Choroid plexus epithelial cell (primary cell): ENCODE measurements around the gene INCENP.

ENCODE experiments used
- DNase-seq: peaks from one replicate; pipeline ENCODE4 v3.0.0-alpha.2; 2010; ENCODE audit warnings: low read depth
- H3K4me3 ChIP-seq: 2 replicates; pipeline ENCODE4 v1.5.1; 2011; ENCODE audit warnings: low read depth, mild to moderate bottlenecking, control low read depth, low read length, moderate library complexity
- TF ChIP-seq, protein P1 (sequence below): conservative IDR thresholded peaks from 2 replicates; pipeline ENCODE4 v1.5.1; 2011; ENCODE audit warnings: low read depth, mild to moderate bottlenecking, control low read depth, inconsistent platforms, low read length, moderate library complexity

INCENP gene

DNA sequence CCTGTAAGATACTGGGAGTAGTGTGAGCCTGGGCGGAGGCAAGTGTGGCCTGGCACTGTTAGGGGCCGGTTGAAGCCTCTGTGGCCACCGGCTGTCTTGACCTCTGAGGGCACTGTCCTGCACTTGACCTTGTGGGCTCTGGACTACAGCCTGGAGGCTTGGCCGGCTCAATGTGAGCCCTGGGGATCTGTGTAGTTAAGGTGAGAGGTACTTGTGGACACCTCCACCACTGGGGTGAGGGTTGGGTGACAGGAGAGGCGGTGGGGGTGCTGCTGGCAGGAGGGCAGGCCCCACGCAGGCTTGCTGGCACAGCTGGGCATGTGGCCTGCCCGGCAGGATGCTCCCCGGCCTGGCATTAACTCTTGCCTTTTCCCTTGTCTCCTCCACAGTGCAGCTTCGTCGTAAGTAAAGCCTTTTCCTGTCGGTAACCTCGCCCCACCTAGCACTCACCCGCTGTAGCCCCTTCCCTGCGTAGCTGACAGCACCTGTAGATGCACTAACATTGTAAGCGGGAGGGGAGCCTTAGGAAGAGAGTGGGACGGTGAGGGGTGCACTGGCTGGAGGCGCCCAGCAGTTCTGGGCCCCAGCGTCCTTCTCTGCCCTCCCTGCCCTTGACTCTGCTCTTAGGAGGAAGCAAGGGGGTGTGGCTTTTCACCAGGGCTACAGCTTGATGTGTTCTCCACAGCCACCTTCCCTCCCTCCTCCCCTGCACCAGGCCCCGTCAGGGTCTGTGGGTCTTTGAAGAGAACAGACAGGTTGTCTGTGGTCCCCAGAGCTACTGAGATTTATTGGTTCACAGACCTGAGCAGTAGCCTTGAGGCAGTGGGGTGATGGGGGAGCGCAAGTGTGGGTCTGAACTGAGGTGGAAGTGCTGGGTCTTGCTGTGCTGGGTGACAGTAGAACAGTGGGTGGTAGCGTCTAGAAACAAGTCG lies 17.6 kb downstream of the INCENP start:
- no peak overlapping the region for H3K4me3 ChIP-seq
- DNase-seq: no peak
- TF ChIP-seq, protein P1, sequence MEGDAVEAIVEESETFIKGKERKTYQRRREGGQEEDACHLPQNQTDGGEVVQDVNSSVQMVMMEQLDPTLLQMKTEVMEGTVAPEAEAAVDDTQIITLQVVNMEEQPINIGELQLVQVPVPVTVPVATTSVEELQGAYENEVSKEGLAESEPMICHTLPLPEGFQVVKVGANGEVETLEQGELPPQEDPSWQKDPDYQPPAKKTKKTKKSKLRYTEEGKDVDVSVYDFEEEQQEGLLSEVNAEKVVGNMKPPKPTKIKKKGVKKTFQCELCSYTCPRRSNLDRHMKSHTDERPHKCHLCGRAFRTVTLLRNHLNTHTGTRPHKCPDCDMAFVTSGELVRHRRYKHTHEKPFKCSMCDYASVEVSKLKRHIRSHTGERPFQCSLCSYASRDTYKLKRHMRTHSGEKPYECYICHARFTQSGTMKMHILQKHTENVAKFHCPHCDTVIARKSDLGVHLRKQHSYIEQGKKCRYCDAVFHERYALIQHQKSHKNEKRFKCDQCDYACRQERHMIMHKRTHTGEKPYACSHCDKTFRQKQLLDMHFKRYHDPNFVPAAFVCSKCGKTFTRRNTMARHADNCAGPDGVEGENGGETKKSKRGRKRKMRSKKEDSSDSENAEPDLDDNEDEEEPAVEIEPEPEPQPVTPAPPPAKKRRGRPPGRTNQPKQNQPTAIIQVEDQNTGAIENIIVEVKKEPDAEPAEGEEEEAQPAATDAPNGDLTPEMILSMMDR: no peak

DNA sequence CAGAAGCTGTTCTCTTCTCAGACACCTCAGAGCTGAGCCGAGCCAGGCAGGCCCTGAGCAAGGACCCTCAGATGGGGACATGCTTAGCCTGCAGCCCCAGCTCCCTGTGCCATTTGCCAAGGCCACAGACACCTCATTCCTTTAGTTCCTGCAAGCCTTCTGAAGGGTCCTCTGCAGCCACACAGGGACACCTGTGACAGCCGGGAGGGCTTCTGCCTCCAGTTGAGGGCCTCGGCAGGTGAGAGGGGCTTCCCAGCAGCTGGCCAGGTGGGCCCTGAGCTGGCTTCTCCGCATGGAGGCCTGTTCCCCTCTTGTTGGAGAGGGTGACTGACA lies 18.2 kb downstream of the INCENP start:
- no peak for DNase-seq
- H3K4me3 ChIP-seq: no peak overlapping the region

DNA sequence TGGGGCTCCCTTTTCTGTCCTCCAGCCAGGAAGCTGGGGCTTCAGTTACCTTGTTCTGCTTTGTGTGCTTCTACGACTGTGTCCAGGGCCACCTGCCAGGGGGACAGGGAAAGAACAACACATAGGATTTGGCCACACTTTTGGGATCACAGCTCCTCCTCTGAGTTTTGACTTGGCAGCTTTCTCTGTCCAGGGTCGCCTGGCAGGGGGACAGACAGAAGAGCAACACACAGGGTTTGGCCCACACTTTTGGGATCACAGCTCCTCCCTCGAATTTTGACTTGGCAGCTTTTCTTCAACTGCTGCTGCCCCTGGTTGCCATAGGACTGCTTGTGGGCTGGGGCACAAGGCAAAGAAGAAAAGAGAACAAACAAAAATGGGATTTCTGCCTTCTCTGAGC lies 19.1 kb downstream of the INCENP start:
- H3K4me3 ChIP-seq: no peak overlapping the region
- DNase-seq: no peak
- TF ChIP-seq, protein P1: no peak

More for the DNA sequence above, 18.2 kb downstream of the INCENP start:
- TF ChIP-seq, protein P1: no peak

DNA sequence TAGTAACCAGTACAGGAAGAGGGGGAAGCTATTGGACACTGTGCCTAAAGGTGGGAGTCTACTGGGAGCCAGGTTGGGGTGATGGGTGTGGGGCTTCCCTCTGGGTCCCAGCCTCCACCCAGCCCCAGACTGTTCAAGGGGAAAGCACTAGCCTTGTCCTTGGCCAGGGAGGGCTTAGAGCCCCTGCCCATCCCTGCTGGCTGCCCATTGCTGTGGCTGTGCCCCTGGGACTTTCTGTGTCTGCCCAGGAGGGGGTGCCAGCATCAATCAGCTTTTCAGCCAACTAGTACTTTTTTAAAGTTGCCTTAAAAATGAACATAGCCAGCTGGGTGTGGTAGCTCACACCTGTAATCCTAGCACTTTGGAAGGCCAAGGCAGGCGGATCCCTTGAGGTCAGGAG lies 19.9 kb downstream of the INCENP start:
- no peak for DNase-seq
- no peak overlapping the region for H3K4me3 ChIP-seq
- TF ChIP-seq, protein P1: peak; percentile 36

DNA sequence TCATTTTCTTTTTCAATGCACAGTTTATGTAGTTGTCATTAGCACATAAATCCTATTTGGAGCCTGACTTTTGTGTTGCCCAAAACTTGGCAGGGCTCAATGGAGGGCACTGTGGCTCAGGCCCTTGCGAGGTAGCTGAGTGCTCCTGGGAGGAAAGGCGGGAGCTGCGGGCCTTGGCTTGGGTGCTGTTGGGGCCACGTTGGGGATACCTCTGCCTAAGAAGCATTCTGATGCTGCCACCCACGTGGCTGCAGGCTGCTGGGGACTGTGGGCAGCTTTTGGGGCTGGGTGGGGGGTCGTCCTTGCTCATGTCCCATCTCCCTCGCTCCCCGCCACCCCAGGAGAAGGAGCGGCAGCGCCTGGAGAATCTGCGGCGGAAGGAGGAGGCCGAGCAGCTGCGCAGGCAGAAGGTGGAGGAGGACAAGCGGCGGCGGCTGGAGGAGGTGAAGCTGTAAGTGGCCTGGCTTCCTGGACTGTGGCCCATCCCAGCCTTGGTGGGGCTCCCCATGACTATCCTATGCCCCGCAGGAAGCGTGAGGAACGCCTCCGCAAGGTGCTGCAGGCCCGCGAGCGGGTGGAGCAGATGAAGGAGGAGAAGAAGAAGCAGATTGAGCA lies 20.9 kb downstream of the INCENP start:
- H3K4me3 ChIP-seq: no peak overlapping the region
- DNase-seq: no peak
- TF ChIP-seq, protein P1: no peak

DNA sequence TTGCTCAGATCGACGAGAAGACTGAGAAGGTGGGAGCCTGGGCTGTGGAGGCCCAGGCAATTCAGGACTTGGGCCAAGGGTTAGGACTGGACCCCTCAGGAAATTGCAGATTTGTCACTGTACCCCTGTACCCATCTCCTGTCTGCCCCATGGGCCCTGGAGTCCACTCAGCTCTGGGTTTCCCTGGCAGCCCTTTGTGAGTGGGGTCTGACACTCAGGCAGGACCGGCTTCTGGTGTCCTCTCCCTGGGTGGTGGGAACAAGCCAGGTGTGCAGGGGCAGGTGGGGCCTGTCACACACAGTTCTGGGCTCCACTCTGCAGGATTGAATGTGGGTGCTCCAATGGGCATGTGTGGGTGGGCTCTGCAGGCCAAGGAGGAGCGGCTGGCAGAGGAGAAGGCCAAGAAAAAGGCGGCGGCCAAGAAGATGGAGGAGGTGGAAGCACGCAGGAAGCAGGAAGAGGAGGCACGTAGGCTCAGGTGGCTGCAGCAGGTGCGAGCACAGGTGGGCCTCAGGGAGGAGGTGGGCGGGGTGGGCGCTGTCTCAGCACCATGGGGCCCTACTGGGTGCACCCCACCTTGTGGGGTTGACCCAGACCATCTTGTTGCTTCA lies 21.6 kb downstream of the INCENP start:
- TF ChIP-seq, protein P1: no peak
- DNase-seq: no peak
- no peak overlapping the region for H3K4me3 ChIP-seq
